Activated CD8-positive, alpha-beta memory T cell treated with anti-CD3 and anti-CD28 coated beads for 36 hours (primary cell): Measurements from ENCODE around the gene SCAP. TPM values are rescaled to one million over a fixed set of nuclear protein-coding genes. Genes with fewer than 3 reads are reported as not detected.

Experiments used
- CTCF ChIA-PET: fragments of 350-600 bp; sonication (Branson Sonifier 250); formaldehyde crosslinking; loops from one replicate; lab custom pipeline; 2021; ENCODE audit warnings: antibody characterized with exemption; lab: Charles Lee
- POLR2A ChIA-PET: fragments of 350-600 bp; sonication (Branson Sonifier 250); formaldehyde crosslinking; loops from one replicate; lab custom pipeline; 2021; ENCODE audit warnings: antibody characterized with exemption; lab: Charles Lee
- total RNA-seq, 2 experiments: library from RNA; stranded (reverse); gene quantifications; one replicate each; pipeline ENCODE4 v1.2.3, GENCODE V29; 2021

Gene SCAP
- total RNA-seq, 2 experiments from 2014 or later = 72.5 to 72.7 TPM

DNA sequence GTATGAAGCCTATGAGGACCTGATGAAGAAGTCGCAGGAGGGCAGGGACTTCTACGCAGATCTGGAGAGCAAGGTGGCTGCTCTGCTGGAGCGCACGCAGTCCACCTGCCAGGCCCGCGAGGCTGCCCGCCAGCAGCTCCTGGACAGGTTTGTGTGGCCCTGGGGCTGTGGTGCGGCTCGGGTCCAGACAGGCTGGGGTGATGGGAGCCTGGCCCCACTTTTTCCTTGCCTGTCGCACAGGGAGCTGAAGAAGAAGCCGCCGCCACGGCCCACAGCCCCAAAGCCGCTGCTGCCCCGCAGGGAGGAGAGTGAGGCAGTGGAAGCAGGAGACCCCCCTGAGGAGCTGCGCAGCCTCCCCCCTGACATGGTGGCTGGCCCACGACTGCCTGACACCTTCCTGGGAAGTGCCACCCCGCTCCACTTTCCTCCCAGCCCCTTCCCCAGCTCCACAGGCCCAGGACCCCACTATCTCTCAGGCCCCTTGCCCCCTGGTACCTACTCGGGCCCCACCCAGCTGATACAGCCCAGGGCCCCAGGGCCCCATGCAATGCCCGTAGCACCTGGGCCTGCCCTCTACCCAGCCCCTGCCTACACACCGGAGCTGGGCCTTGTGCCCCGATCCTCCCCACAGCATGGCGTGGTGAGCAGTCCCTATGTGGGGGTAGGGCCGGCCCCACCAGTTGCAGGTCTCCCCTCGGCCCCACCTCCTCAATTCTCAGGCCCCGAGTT, 65.9 kb downstream of the SCAP start:
- ChIA-PET CTCF (no interaction called here), POLR2A (interaction anchor here (0.6 to 1.6 kb wide), 3 partner anchors 11 to 302 kb away, joined by 3 to 6 read pairs (median 5); no protein-coding TSS in a partner anchor)

DNA sequence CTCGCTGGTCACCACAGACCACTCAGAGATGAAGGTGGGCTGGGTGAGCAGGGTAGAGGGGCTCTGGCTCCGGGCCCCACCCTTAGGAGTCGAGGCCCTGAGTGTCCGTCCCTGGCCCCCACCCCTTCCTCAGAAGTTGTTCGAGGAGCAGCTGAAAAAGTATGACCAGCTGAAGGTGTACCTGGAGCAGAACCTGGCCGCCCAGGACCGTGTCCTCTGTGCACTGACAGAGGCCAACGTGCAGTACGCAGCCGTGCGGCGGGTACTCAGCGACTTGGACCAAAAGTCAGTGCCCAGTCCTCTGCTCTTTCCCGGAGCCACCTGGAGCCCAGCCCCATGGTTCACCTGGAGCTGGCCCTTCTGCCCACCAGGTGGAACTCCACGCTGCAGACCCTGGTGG, 66.5 kb downstream of the SCAP start:
- ChIA-PET CTCF (no interaction called here), POLR2A (interaction anchor here (0.6 to 1.6 kb wide), 3 partner anchors 12 to 301 kb away, joined by 3 to 6 read pairs (median 5); no protein-coding TSS in a partner anchor)

DNA sequence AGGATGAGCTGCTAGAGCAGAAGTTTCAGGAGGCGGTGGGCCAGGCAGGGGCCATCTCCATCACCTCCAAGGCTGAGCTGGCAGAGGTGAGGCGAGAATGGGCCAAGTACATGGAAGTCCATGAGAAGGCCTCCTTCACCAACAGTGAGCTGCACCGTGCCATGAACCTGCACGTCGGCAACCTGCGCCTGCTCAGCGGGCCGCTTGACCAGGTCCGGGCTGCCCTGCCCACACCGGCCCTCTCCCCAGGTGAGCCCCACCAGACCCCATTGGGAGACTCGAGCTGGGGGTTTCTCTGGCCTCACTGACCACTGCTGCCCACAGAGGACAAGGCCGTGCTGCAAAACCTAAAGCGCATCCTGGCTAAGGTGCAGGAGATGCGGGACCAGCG, 66.9 kb downstream of the SCAP start:
- POLR2A ChIA-PET = interaction anchor here (0.6 to 1.6 kb wide), 3 partner anchors 12 to 301 kb away, joined by 3 to 6 read pairs (median 5); no protein-coding TSS in a partner anchor
- CTCF ChIA-PET = no interaction called here

DNA sequence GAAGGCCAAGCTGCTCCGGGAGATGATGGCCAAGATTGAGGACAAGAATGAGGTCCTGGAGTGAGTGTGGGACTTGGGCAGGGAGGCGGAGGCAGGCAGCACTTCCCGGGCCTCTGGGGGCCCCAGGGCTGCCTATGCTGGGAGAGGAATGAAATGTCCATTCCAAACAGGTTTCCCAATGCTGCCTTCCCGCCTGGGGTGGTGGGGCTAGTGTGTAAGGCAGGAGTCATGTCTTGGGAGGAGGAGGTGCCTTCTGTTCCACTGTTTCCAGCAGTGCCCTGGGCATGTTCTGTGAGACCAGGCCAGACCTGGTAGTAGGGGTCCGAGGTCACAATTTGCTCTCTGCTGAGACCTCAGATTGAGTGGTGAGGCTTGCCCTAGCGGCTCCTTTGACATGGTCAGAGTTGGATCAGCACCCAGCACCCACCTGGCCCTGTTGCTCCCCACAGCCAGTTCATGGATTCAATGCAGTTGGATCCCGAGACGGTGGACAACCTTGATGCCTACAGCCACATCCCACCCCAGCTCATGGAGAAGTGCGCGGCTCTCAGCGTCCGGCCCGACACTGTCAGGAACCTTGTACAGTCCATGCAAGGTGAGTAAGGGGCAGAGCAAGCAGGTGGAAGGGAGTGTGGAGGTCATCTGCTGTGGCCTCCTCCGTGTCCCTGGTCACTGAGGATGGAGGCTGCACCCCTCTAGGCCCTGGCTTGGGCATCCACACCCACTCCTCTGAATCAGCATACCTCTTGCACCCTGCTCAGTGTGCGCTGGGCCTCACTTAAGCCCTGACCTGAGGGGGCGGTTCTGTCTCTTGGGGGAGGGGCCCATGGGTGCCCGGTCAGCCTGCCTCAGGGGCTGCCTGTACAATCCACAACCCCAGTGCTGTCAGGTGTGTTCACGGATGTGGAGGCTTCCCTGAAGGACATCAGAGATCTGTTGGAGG, 67.6 kb downstream of the SCAP start:
- CTCF ChIA-PET = interaction anchor here (1.6 kb wide), 1 partner anchor 13 kb away, joined by 8 read pairs; no protein-coding TSS in a partner anchor

DNA sequence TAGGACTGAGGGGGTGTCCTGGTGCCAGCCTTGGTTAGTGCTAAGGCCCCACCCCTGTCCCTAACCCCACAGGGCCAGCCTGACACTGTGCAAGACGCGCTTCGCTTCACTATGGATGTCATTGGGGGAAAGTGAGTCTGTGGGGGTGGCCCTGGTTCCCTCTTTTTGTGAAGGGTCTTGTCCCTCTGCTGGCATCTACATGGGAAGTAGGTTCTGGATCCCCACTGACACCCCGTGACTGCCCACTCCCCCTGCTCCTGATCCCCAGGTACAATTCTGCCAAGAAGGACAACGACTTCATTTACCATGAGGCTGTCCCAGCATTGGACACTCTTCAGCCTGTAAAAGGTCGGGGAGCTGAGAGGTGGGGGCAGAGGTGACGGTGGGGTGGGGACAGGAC, 68.5 kb downstream of the SCAP start:
- ChIA-PET POLR2A (no interaction called here), CTCF (interaction anchor here (1.6 kb wide), 1 partner anchor 14 kb away, joined by 8 read pairs; no protein-coding TSS in a partner anchor)

More for the DNA sequence above, 67.6 kb downstream of the SCAP start:
- POLR2A ChIA-PET = interaction anchor here (0.6 to 1.6 kb wide), 2 partner anchors 13 to 38 kb away, joined by 3 to 5 read pairs; no protein-coding TSS in a partner anchor

DNA sequence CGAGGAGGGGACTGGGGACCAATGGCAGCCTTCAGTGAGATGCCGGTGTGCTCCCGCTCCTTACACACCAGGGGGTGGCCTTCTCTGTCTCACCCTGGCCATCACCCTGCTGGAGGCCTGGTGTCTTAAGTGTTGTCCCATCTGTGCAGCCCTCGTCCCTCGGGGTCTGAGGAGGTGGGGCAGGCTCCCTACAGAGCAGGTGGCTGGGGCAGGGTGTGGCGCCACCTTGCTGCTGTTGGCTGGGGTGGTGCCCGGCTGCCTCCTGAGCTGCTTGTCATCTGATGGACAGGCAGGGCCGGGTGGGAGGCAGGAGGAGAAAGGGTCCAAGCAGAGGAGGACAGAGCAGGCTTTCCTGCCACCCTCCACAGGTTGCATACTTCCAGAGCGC, 69.0 kb downstream of the SCAP start:
- POLR2A ChIA-PET = no interaction called here

DNA sequence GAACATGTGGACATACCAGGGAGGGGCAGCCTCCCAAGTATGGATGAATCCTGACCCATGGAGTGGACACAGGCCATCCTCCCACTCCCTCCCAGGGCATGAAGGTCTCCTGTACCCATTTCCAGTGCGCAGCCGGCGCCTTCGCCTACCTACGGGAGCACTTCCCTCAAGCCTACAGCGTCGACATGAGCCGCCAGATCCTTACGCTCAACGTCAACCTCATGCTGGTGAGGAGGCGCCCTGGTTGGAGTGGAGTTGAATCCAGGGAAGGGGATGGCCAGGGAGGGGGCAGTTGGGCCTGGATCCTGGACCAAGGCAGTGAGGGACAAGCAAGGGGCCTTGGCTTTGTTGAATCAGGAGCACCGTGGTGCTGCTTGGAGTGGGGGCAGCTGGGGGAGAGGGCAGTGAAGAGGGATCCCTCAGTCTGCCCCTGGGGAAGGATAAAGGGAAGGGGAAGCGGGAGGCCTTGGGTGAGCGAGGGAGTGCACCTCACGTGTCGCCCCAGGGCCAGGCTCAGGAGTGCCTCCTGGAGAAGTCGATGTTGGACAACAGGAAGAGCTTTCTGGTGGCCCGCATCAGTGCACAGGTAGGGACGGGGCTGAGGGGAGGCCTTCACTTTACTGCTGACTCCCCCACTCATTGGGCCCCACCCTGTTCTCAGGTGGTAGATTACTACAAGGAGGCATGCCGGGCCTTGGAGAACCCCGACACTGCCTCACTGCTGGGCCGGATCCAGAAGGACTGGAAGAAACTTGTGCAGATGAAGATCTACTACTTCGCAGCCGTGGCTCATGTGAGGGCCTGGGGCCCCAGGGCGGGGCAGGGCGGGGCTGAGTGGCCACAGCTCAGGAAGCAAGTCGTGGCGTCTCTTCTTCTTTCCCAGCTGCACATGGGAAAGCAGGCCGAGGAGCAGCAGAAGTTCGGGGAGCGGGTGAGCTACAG, 69.7 kb downstream of the SCAP start:
- ChIA-PET CTCF (interaction anchor here (1.6 kb wide), 1 partner anchor 15 kb away, joined by 8 read pairs; no protein-coding TSS in a partner anchor), POLR2A (no interaction called here)

More for the DNA sequence above, 69.0 kb downstream of the SCAP start:
- CTCF ChIA-PET = interaction anchor here (1.6 kb wide), 1 partner anchor 14 kb away, joined by 8 read pairs; no protein-coding TSS in a partner anchor

DNA sequence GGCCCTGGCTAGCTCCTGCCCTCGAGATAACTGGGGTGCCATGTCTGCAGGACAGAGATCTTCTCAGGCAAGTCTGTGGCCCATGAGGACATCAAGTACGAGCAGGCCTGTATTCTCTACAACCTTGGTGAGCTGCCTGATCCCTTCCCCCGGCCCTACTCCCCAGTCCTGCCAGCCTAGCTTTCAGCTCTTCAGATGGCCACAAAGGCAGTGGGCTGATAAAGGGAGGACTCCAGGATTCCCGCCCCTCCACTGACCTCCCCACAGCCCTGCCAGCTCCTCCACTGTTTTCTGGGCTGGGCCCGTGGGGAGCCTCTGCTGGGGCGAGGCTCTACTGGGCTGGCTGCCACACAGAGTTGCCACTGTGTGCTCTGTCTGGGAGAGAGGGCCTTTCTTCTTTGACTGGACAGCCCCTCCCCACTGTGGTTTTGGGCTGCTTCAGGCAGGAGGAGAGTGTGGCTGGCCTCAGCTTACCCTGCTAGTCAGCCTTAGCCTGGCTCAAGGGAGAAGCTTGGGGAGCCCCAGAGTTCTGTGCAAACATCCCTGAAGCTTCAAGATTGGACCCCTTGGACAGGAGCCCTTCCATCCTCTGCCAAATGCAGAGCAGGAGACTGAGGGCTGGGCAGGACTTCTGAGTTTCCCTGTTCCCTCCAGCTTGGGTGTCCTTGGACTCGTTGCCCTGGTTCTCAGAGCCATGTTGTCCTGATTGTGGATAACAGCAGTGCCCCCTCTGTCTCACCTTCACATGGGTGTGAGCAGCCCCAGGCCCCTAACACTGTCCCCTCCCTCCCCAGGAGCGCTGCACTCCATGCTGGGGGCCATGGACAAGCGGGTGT, 70.6 kb downstream of the SCAP start:
- CTCF ChIA-PET = interaction anchor here (0.6 to 1.4 kb wide), 2 partner anchors 15 to 97 kb away, joined by 4 to 5 read pairs; no protein-coding TSS in a partner anchor
- POLR2A ChIA-PET = interaction anchor here (0.5 kb wide), 2 partner anchors 256 to 409 kb away, joined by 5 read pairs; no protein-coding TSS in a partner anchor

DNA sequence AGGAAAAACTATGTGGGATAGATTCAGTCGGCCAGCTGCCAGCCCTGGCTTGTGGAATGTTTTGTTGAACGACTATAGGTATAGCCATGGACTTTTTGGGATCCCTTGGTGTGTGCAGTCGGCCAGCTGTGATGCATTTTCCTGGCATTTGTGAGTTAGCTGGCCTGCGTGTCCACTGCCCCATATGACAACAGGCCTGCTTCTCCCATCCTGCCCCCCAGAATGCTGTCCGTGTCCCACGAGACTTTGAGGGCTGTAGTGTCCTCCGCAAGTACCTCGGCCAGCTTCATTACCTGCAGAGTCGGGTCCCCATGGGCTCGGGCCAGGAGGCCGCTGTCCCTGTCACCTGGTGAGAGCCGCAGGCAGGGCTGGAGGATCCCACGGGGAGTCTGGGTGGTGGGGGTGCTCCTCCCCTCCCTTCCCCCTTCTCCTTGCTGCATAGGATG, 71.3 kb downstream of the SCAP start:
- ChIA-PET POLR2A (interaction anchor here (0.5 kb wide), 2 partner anchors 255 to 409 kb away, joined by 5 read pairs; no protein-coding TSS in a partner anchor), CTCF (interaction anchor here (0.6 to 1.4 kb wide), 3 partner anchors 16 to 585 kb away, joined by 3 to 5 read pairs (median 4); no protein-coding TSS in a partner anchor)

DNA sequence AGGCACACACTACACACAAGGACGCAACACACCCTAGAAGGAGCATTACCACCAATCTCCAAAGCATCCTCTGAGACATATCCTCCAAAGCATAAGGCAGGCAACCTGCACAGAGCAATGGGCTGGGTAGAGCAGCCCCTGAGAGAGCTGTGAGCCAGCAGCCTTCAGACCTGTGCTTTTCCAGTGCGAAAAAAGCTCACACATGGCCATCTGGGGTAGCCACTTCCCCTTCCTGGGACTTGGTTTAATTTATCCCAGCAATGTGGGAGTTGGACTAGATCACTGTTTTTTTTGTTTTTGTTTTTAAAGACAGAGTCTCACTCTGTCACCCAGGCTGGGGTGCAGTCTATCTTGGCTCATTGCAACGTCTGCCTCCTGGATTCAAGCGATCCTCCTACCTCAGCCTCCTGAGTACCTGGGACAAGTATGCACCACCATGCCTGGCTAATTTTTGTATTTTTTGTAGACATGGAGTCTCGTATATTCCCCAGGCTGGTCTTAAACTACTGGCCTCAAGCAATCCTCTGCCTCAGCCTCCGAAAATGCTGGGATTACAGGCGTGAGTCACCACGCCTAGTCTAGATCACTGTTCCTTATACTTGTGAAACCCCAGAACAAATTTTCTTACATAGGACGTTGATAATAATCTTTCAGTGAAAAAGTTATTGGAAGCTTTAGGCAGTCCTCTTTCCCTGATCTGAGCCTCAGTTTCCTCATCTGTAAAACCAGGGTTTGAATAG, 76.0 kb downstream of the SCAP start:
- ChIA-PET CTCF (no interaction called here), POLR2A (no interaction called here)

DNA sequence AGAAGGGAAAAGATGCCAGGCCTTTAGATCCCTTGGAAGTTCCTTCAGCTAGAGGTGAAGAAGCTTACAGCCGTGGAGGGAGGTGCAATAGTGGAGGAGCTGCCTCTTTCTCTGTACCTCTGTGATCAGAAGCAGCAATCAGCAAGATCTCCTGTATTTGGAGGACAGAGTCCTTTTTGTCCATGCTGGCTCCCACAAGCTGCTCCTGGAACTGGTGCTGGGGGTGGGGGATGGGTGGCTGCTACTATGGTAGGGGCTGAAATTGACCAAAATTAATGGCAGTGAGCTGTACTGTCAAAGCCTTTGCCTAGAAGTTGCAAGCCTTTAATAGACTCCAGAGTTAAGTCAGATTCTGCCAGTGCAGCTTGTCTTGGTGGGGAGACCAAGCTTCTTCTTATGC, 76.7 kb downstream of the SCAP start:
- ChIA-PET CTCF (interaction anchor here (0.6 kb wide), 1 partner anchor 166 kb away, joined by 3 read pairs; no protein-coding TSS in a partner anchor), POLR2A (no interaction called here)

DNA sequence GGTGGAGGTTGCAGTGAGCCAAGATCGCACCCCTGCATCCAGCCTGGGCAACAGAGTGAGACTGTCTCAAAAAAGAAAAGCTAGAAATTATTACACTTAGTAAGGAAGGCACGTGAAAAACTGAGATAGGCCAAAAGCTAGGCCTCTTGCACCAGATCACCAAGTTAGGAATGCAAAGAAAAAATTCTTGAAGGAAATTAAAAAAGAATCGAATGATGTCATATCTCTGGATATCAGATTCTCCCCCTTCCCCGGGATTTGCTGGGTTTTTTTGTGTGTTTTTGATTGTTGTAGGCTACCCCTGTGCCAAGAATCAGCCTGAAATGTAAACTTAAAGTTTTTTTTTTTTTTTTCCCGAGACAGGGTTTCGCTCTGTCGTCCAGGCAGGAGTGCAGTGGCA, 77.5 kb downstream of the SCAP start:
- CTCF ChIA-PET = no interaction called here
- POLR2A ChIA-PET = no interaction called here

DNA sequence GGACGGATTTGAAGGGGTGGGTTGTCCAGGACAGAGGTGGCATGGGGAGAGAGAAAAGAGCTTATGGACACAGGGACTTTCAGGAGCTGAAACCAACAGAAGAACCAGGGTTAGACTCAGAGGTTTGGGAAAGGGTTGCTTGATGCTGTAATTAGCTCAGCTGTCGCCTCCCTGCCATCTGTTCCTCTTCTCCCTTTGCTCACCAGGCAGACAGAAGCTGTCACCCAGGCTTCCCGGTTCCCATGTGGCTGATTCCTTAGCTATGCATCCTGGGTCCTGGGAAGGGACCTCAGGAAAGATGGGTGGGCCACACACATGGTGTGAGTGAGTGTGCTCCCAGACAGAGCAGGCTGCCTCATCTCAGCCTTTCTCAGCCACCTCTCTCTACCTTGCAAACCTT, 80.9 kb downstream of the SCAP start:
- ChIA-PET CTCF (interaction anchor here (0.9 kb wide), 1 partner anchor 26 kb away, joined by 3 read pairs; no protein-coding TSS in a partner anchor), POLR2A (no interaction called here)

DNA sequence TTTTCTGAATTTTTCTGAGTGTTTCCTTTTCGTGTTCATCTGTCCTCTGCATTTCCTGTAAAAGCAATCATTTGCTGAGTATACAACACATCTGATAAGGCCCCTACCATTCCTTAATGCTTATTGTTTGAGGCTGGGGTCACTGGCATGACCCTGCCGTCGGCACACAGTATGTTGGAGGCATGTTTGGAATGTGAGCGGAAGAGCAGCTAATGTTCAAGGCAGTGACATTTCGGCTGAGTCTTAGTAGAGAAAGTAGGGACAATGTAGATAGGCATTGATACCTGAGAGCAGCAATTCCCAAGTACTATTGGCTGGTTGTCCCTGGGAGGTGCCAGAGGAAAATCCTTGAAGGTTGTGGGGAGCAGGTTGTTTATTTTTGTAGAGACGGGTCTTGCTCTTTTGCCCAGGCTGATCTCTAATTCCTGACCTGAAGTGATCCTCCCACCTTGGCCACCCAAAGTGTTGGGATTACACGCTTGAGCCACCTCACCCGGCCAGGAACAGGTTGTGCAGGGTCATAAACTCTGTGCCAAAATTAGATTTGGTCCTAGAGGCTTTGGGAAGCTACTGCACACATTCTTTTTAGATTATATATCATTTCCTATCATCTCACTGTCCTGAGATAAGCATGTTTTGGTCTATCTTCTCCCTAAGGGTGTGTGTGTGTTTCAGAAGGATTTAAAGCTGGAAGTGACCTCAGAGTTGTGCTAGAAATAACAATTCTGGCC, 81.4 kb downstream of the SCAP start:
- POLR2A ChIA-PET = no interaction called here

DNA sequence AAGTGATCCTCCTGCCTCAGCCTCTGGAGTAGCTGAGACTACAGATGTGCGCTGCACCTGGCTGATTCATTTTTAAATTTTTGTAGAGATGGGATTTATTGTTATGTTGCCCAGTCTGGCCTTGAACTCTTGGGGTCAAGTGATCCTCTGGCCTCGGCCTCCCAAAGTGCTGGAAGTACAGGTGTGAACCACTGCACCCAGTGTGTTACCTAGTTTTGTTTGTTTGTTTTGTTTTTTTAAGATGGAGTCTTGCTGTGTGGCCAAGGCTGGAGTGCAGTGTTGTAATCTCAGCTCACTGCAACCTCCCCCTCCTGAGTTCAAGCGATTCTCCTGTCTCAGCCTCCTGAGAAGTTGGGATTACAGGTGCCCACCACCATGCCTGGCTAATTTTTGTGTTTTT, 82.8 kb downstream of the SCAP start:
- CTCF ChIA-PET = no interaction called here
- POLR2A ChIA-PET = no interaction called here

More for the DNA sequence above, 81.4 kb downstream of the SCAP start:
- CTCF ChIA-PET = interaction anchor here (0.9 kb wide), 1 partner anchor 26 kb away, joined by 3 read pairs; no protein-coding TSS in a partner anchor

DNA sequence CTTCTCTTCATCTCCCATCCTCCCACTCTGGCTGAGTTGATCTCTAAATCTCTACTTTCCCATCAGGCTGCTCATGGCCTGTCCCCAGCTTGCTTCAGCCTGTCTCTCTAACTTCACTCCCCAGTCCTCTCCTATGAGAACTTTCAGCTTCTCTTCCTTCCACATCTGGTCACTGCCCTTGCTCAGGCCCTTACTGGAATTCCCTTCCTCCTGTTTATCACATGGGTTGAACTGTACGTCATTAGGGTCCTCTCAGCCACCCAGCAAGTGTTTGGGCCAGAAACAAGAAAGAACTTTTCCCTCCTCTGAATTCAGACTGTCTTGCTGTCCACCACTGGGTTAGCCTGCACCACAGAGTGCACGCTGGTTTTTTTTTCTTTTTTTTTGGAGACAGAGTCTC, 89.9 kb downstream of the SCAP start:
- POLR2A ChIA-PET = no interaction called here
- CTCF ChIA-PET = no interaction called here
